HL-60 (cell line): Measurements from ENCODE around the gene GHRL.

Experiments
- GABPA ChIP-seq: IDR thresholded peaks from 2 replicates; pipeline ENCODE4 v1.6.1; 2012; ENCODE audit warnings: low read depth
- SPI1 ChIP-seq: IDR thresholded peaks from 2 replicates; pipeline ENCODE4 v1.6.1; 2012; ENCODE audit warnings: low read depth, mild to moderate bottlenecking, borderline replicate concordance

- TF ChIP-seq GABPA (no peak), SPI1 (no peak)
Measured at GRCh38 chr3:10338591-10339353, 46.0 kb upstream of the GHRL start.
